Measurements from ENCODE around the gene RFC1. TPM values are rescaled to one million over a fixed set of nuclear protein-coding genes. Genes with fewer than 3 reads are reported as not detected.
A peak's percentile ranks its signal among the peaks of the same experiment; 100 is the strongest.

RFC1 gene
- total RNA-seq, 6 experiments from 2014 or later, result 17.5 to 29.7 (median 24.6) TPM

DNA sequence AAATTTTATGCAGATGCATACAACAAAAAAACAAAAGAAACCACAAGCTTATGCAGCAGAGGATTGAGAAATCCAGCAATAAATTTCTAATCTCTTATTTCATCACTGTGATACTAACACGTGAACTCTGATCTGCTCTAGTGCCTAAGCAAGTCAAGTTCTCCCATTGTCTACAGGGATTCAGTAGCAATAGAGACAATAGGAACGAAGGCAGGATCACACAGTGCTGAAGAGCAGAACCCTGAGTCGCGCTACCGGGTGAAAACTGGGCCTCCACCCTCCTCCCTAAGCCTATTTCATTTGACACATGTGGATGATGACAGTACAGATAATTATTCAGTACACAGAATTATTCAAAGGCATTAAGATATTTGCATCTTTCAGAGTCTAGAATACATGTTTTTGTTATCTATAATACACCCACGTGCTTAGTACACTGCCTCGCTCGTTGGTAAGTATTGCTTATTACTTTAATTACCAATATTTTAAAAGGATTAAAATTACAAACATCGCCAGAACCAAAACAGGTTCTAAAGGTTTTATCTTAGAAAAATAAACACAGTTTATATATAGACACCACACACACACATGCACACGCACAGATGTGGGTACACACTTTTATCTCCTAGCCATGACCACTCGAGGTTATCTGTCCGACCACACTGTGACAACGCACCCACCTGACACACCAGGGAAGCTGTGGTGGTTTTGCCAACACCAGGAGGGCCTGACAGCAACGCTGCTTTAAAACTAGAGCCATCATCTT is 60.1 kb downstream of the RFC1 start:
- no peak for DNase-seq
- Histone ChIP-seq H3K4me3 (no peak overlapping the region), H3K27ac (no peak overlapping the region), H3K27me3 (no peaks in the 10 kb centered on the region), H3K36me3 (peaks cover 0 to 45% (median 19%) of the 10 kb centered on the region in 4 donors), H3K4me1 (peaks cover 0 to 10% (median 0%) of the 10 kb centered on the region in 4 donors), H3K9me3 (no peaks in the 10 kb centered on the region)
- WGBS (ENCODE audit: insufficient coverage, low coverage, low lambda C conversion rate, missing lambda C conversion rate), result 63% methylated on average over 12 of the region's 14 CpGs
- ATAC-seq, result peak; percentile 59 to 80 (median 69)
- no peak for TF ChIP-seq POLR2A (IDR thresholded peaks at IDR 0.05)
- TF ChIP-seq, protein P1, sequence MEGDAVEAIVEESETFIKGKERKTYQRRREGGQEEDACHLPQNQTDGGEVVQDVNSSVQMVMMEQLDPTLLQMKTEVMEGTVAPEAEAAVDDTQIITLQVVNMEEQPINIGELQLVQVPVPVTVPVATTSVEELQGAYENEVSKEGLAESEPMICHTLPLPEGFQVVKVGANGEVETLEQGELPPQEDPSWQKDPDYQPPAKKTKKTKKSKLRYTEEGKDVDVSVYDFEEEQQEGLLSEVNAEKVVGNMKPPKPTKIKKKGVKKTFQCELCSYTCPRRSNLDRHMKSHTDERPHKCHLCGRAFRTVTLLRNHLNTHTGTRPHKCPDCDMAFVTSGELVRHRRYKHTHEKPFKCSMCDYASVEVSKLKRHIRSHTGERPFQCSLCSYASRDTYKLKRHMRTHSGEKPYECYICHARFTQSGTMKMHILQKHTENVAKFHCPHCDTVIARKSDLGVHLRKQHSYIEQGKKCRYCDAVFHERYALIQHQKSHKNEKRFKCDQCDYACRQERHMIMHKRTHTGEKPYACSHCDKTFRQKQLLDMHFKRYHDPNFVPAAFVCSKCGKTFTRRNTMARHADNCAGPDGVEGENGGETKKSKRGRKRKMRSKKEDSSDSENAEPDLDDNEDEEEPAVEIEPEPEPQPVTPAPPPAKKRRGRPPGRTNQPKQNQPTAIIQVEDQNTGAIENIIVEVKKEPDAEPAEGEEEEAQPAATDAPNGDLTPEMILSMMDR (IDR thresholded peaks at IDR 0.05), result no peak
- intact Hi-C loops (cut with DNase I), result no loop called here

DNA sequence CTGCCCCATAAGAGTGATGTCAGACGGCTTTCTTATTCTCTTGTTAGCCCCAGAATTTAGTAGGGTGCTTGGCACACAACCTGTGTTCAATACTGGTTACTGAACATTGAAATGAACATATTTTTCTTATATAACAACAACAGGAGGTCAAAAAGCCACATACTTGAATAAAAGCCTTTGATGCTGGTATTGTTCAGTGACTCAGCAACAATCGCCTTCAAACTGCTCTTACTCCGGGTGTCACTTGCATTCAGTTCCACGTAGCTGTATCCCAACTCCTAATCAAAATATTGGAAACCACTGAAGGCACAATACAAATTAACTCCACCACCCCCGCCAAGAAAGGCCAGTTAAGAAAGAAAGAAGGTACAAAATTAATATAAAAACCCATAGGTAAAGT is 61.5 kb downstream of the RFC1 start:
- Histone ChIP-seq H3K36me3 (peaks cover 0 to 46% (median 23%) of the 10 kb centered on the region in 4 donors), H3K4me1 (peaks cover 0 to 10% (median 0%) of the 10 kb centered on the region in 4 donors), H3K4me3 (no peak overlapping the region), H3K27me3 (no peaks in the 10 kb centered on the region), H3K27ac (no peak overlapping the region), H3K9me3 (no peaks in the 10 kb centered on the region)
- no peak for DNase-seq
- TF ChIP-seq POLR2A (IDR thresholded peaks at IDR 0.05), result no peak
- TF ChIP-seq, protein P1 (IDR thresholded peaks at IDR 0.05), result no peak
- no peak for ATAC-seq
- 92% methylated on average over 5 of the region's 5 CpGs for WGBS (ENCODE audit: insufficient coverage, low coverage, low lambda C conversion rate, missing lambda C conversion rate)
- intact Hi-C loops (cut with DNase I), result no loop called here

DNA sequence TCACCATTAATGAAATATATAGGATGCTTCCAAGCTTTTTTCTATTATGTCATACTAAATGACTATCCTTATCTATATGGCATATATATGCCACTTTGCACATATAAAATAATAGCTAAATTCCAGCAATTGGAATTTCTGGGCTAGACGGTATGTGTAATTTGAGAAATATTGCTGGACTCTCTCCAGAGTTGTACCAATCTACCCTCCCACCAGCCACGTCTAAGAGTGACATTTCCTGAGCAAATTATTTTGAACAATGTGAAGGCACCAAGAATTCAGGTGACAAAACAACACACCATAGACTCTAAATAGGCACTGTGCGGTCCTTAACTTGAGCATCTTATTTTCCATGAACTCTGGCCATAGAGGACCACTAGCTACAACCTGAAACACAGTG is 62.3 kb downstream of the RFC1 start:
- H3K4me3 ChIP-seq, result no peak overlapping the region
- H3K36me3 ChIP-seq, result peaks cover 0 to 49% (median 20%) of the 10 kb centered on the region in 4 donors
- peaks cover 0 to 10% (median 0%) of the 10 kb centered on the region in 4 donors for H3K4me1 ChIP-seq
- H3K27ac ChIP-seq, result no peak overlapping the region
- TF ChIP-seq, protein P1 (IDR thresholded peaks at IDR 0.05), result no peak
- no peak for TF ChIP-seq POLR2A (IDR thresholded peaks at IDR 0.05)
- DNase-seq (no peak), ATAC-seq (no peak)
- H3K27me3 ChIP-seq, result no peaks in the 10 kb centered on the region
- intact Hi-C loops (cut with DNase I), result no loop called here
- no peaks in the 10 kb centered on the region for H3K9me3 ChIP-seq
- 97% methylated on average over 3 of the region's 3 CpGs for WGBS (ENCODE audit: insufficient coverage, low coverage, low lambda C conversion rate, missing lambda C conversion rate)

DNA sequence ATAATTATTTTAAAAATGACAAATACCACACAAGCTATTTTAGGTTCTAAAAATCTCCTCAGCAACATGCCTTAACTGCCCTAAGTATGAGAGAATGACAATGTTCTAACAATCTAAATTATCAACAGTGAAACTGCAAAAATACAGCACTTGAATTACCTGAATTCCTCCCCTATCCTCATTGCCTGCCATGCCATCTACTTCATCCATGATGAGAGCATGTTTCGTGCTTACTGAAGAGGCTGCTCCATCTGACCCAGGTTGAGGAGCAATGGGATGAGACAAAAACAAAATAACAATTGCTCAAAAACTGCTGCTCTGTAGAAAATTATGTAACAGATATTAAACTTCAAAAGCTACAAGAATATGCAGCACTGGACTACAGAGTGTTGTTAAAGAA is 63.3 kb downstream of the RFC1 start:
- H3K4me1 ChIP-seq, result peaks cover 0 to 10% (median 0%) of the 10 kb centered on the region in 4 donors
- 100% methylated on average over 1 of the region's 1 CpG for WGBS (ENCODE audit: insufficient coverage, low coverage, low lambda C conversion rate, missing lambda C conversion rate)
- no peak for DNase-seq
- peaks cover 0 to 49% (median 20%) of the 10 kb centered on the region in 4 donors for H3K36me3 ChIP-seq
- H3K9me3 ChIP-seq, result no peaks in the 10 kb centered on the region
- TF ChIP-seq, protein P1 (IDR thresholded peaks at IDR 0.05), result no peak
- no peak for TF ChIP-seq POLR2A (IDR thresholded peaks at IDR 0.05)
- intact Hi-C loops (cut with DNase I), result no loop called here
- H3K4me3 ChIP-seq, result no peak overlapping the region
- no peak for ATAC-seq
- H3K27ac ChIP-seq, result no peak overlapping the region
- no peaks in the 10 kb centered on the region for H3K27me3 ChIP-seq
